Measurements from ENCODE around the gene GCK.
A peak's percentile ranks its signal among the peaks of the same experiment; 100 is the strongest.

The GCK gene

DNA sequence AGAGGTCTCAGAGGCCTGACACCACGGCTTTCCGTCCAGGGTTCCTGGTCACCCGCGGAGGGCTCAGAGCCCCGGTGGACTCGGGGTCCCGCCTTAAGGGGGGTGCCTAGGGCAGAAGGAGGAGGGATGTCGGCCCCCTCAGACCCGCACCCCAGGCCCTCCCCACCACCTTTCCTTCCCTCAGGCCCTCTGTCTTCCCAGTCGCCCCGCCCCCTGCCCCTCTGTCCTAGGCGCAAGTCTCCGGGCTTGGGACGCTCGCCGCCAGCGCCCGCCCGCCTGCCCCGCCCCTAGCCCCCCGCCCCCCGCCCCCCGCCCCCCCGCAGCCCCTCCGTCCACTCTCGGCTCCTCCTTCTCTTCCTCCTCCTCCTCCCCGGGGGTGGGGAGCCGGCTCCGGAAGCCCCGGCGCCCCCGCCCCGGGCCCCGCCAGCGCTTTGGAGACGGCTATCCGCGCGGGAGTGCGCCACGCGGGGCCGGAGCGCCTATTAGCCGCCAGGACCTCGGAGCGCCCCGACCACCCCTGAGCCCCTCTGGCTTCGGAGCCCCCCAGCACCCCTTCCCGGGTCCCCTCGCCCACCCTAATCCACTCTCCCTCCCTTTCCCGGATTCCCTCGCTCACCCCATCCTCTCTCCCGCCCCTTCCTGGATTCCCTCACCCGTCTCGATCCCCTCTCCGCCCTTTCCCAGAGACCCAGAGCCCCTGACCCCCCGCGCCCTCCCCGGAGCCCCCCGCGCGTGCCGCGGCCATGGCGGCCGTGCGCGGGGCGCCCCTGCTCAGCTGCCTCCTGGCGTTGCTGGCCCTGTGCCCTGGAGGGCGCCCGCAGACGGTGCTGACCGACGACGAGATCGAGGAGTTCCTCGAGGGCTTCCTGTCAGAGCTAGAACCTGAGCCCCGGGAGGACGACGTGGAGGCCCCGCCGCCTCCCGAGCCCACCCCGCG, 85.0 kb downstream of the GCK start, which contains the start of gene AEBP1:
AEBP1 (plus strand) TSS at position 423 of the 937 bp plus-strand sequence; CDS start at position 744, 321 bp downstream.
- no peak for DNase-seq (ENCODE audit: low read depth)

GRCh38 chr7:44103566-44103922, 85.7 kb downstream of the GCK start:
- no peak for DNase-seq (ENCODE audit: low read depth)

DNA sequence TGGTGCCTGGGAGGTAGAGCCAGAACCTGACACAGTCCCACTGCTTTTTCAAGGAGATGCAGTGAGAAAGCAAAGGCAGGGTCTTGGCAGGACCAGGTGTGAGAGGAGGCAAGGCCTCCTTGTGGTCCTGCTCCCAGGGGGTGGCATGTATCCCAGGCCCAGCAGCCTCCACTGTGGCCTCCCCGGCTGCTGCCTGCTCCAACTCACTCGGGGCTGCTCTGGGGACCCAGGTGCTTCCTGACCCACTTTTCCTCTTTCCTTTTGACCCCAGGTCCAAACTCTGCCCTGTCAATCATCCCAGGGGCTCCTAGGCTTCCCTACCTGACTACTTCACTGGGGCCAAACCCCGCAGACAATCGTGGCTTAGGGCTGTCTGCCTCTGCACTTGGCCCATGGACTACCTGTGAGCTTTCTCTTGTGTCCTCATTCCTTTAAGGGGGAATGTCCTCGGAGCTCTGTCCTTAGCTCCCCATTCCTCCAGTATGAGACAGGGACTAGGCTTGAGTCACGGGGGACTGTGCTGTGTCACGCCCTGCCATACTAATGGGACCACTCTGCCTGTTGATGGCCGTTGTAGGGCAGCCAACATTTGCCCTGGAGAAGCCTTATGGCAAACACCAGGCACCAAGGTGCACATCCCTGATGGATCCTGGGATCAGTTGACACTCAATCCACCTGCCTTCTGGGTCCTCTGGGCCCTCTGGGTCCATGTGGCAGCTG, 86.2 kb downstream of the GCK start:
- DNase-seq (ENCODE audit: low read depth): no peak

- peak; percentile 89 for DNase-seq (ENCODE audit: low read depth)
These were observed 87.0 kb downstream of the GCK start for GRCh38 chr7:44101966-44102845.

DNA sequence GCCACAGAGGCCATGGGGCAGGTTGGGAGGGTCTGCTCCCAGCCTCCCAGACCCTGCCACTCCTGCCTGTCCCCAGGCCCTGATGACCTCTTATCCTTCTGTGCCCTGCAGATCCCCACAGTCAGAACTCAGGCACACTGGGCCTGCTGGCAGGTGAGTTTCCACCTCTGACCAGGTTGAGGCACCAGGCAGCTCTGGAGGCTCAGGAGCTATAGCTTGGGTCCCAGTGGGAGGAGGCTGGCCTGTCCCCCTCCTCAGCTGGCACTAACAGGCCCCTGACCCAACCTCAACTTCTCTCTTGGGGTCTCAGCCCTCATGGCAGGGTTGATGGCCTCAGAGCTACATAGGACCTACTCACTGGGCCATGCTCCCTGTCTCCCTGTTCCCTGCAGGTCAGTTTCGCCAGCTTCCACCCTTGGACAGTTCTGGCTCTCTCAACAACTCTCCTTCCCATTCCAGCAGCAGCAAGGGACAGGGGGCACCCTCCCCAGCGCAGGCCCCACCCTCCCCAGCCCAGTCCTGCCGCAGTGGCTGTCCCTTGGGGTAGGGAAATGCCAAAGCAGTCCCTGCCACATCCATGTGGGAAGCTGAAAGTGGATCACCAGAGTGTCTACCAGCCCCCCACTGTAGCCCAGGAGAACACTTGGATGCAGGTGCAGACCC, 87.8 kb downstream of the GCK start:
- DNase-seq (ENCODE audit: low read depth): no peak

DNA sequence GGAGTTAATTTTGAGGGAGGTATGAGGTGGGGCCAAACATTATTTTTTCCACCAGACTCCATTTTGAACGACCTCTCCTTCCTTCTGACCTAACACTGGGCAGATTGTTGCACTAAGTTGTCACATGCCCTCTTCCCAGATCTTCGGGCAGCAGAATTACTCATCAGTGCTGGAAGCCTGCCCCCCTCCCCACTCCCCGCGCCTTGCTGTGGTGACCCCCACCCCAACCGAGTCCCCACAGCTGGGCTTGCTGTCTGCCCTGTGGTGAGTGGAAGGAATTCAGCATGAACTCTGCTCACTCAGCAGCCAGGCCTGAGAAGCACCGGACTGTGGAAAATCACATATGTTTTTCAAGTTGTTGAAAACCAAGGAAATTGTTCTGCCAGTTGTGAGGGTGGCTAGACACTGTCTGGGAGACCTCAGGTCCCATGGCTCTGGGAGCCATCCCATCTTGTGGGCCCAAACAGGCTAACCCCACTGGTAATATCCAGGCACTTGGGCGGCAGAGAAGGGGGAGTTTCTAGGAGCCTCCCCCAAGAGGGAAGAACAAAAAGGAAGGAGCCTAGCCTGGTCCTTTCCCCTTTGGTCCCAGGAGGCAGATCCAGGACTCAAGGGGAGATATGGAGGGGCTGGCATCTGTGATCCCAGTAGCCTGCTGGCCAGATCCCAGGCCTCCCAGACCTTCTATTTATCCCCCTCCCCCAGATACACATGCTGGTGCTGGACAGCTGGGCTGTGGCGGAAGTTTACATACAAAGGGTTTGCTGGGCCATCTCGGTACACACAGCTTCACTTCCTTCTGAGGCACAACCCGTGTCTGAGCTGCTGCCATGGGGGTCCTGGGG, 88.6 kb downstream of the GCK start:
- DNase-seq (ENCODE audit: low read depth): peak; percentile 56

- no peak for DNase-seq (ENCODE audit: low read depth)
These were observed 89.6 kb downstream of the GCK start for GRCh38 chr7:44099669-44100068.

DNA sequence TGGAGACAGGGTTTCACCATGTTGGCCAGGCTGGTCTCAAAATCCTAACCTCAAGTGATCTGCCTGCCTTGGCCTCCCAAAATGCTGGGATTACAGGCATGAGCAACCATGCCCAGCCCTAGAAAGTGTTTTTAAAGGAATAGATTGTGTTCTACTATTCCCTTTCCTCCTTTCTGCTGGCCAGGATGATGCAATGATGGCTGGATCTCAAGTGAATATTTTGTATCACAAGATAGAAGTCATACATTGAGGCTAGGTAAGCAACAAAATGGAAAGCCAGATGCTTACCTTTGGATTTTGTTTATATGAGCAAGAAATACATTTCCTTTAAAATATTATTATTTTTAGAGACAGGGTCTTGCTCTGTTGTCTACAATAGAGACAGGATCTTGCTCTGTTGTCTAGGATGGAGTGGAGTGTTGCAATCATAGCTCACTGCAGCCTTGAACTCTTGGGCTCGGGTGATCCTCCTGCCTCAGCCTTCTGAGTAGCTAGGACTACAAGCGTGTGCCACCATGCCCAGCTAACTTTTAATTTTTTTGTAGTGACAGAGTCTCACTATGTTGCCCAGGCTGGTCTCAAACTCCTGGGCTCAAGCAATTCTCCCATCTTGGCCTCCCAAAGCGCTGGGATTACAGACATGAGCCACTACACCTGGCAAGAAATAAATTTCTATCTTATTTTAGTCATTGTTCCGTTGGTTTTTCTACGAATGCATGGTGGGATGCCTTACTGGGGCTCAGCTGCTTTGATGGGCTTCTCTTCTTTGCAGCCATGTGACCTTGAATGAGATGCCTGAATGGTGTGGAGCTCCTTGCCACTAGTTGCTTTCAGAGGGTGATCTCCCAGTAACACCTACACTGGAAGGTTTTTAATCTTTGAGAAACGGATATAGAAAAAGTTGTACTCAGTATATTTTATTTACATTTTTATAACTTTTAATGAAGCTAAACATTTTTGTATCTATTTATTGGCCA, 90.9 kb downstream of the GCK start:
- no peak for DNase-seq (ENCODE audit: low read depth)

GRCh38 chr7:44097064-44097932, 91.9 kb downstream of the GCK start:
- no peak for DNase-seq (ENCODE audit: low read depth)

GRCh38 chr7:44096326-44096881, 92.8 kb downstream of the GCK start:
- no peak for DNase-seq (ENCODE audit: low read depth)

- no peak for DNase-seq (ENCODE audit: low read depth)
These were observed 93.5 kb downstream of the GCK start for GRCh38 chr7:44095781-44096180.

GRCh38 chr7:44094883-44095592, 94.2 kb downstream of the GCK start:
- no peak for DNase-seq (ENCODE audit: low read depth)

DNA sequence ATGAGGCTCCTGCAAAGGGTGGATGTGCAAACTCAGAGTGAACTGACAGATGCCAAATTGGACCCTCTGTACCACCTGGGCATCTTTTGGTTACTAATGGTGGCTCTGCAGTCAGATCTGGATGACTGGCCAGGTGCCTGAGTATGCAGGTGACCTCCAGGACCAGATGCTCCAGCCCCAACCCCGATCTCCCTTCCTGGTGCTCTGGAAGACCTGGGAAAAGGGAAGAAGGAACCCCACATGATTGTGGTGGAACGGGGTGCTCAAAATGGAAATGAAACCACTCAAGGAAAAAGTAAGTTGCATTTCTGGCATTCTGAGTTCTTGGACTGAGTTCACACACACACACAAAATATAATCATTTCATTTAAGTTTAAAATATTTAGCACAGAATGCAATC, 94.9 kb downstream of the GCK start:
- DNase-seq (ENCODE audit: low read depth): no peak
